RWPE2 (cell line): ENCODE data around the gene AIP.

Source experiments
- ATAC-seq: fragments of 200-7000 bp; cut with Tn5 transposase; 3 replicates; pipeline ENCODE4 v1.9.1; 2021; ENCODE audit warnings: low read depth
- DNase-seq: peaks from one replicate; pipeline ENCODE4 v3.0.0-alpha.2; 2020; ENCODE audit warnings: low spot score
- H3K27ac ChIP-seq: fragments of 450-650 bp; 2 replicates; pipeline ENCODE4 v1.5.1; 2017; ENCODE audit warnings: mild to moderate bottlenecking; ENCODE audit not compliant: poor library complexity, severe bottlenecking
- H3K27me3 ChIP-seq: fragments of 250-450 bp; sonication (Bioruptor Pico); 2 replicates; pipeline ENCODE4 v1.5.1; 2021; ENCODE audit warnings: mild to moderate bottlenecking, moderate library complexity; ENCODE audit not compliant: insufficient read depth, poor library complexity, severe bottlenecking
- H3K36me3 ChIP-seq: fragments of 250-450 bp; sonication (Bioruptor Pico); 2 replicates; pipeline ENCODE4 v1.5.1; 2020; ENCODE audit warnings: low read depth, mild to moderate bottlenecking, moderate library complexity
- H3K4me1 ChIP-seq: fragments of 250-450 bp; sonication (Bioruptor Pico); 2 replicates; pipeline ENCODE4 v1.5.1; 2021; ENCODE audit warnings: mild to moderate bottlenecking, moderate library complexity; ENCODE audit not compliant: insufficient read depth, poor library complexity, severe bottlenecking
- H3K4me3 ChIP-seq: fragments of 250-450 bp; sonication (Bioruptor Pico); 2 replicates; pipeline ENCODE4 v1.5.1; 2021; ENCODE audit warnings: mild to moderate bottlenecking, moderate library complexity; ENCODE audit not compliant: severe bottlenecking
- H3K9me3 ChIP-seq: fragments of 250-450 bp; sonication (Bioruptor Pico); 2 replicates; pipeline ENCODE4 v1.5.1; 2021; ENCODE audit warnings: mild to moderate bottlenecking, moderate library complexity; ENCODE audit not compliant: severe bottlenecking
- TF ChIP-seq, protein P1 (sequence below): fragments of 450-650 bp; IDR thresholded peaks from one replicate; pipeline ENCODE4 v1.5.1; 2017; ENCODE audit warnings: mild to moderate bottlenecking, moderate library complexity; ENCODE audit not compliant: poor library complexity, severe bottlenecking

The AIP gene

DNA sequence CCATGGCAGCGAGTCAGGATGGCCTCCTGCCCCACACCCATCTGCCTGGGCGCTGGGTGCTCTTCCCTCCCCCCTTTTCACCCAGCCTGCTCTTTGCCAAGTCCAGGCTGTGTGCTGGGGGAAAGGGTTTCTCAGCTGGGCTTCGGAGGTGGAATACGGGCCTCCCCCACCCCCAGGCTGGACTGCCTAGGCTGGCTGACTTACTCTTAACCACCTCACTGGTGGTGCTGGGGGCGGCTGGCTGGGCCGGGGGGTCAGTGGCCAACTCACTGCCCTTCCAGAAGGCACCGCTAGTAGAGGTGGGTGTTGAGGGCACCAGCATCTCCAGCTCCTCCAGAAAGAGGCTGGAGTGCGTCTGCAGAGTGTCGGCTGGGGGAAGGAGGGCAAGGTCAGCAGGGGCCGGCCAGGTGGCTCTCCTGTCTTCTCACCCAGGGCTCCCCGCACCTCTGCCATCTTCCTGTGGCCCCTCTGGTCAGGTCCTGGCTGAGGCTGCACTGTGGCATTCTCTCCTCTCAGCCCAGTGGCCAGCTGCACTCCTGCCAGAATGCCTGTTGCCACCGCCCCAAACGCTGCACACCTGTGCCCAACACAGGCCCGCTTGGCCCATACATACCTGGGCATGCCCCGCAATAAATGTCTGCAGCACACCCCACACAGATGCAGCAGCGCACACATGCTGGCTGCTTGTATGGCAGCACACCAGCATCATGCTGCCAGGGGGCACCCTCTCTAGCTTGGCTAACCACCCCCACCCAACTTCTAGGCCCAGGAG lies 12.6 kb downstream of the AIP start:
- no peaks in the 10 kb centered on the region for H3K9me3 ChIP-seq
- H3K27ac ChIP-seq: no peak overlapping the region
- TF ChIP-seq, protein P1, sequence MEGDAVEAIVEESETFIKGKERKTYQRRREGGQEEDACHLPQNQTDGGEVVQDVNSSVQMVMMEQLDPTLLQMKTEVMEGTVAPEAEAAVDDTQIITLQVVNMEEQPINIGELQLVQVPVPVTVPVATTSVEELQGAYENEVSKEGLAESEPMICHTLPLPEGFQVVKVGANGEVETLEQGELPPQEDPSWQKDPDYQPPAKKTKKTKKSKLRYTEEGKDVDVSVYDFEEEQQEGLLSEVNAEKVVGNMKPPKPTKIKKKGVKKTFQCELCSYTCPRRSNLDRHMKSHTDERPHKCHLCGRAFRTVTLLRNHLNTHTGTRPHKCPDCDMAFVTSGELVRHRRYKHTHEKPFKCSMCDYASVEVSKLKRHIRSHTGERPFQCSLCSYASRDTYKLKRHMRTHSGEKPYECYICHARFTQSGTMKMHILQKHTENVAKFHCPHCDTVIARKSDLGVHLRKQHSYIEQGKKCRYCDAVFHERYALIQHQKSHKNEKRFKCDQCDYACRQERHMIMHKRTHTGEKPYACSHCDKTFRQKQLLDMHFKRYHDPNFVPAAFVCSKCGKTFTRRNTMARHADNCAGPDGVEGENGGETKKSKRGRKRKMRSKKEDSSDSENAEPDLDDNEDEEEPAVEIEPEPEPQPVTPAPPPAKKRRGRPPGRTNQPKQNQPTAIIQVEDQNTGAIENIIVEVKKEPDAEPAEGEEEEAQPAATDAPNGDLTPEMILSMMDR: no peak
- ATAC-seq: no peak
- H3K27me3 ChIP-seq: no peaks in the 10 kb centered on the region
- H3K4me1 ChIP-seq: no peaks in the 10 kb centered on the region
- H3K4me3 ChIP-seq: no peak overlapping the region
- DNase-seq: no peak
- H3K36me3 ChIP-seq: peaks cover 32% of the 10 kb centered on the region

DNA sequence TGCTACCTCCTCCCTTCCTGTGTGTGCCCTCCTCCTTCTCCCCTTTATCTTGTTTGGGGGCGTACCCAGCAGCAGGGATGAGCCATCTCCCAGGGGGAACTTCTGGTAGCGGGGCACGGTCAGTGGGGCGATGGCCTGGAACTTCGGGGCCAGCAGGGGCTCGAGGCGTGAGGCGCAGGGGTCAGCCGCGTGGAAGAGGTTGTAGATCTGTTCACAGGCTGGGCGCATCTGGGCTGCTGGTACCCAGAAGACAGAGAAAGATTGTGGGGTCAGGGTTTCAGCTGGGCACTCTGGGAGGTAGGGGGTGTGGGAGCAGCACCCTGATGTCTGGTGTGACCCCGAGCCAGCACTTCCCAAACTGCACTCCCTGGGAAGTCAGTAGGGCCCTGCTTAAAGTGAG lies 13.3 kb downstream of the AIP start:
- peak; percentile 64 for DNase-seq
- no peak for ATAC-seq
- Histone ChIP-seq H3K9me3 (no peaks in the 10 kb centered on the region), H3K27ac (no peak overlapping the region), H3K27me3 (no peaks in the 10 kb centered on the region), H3K4me3 (no peak overlapping the region), H3K36me3 (peaks cover 35% of the 10 kb centered on the region), H3K4me1 (no peaks in the 10 kb centered on the region)
- TF ChIP-seq, protein P1: no peak

DNA sequence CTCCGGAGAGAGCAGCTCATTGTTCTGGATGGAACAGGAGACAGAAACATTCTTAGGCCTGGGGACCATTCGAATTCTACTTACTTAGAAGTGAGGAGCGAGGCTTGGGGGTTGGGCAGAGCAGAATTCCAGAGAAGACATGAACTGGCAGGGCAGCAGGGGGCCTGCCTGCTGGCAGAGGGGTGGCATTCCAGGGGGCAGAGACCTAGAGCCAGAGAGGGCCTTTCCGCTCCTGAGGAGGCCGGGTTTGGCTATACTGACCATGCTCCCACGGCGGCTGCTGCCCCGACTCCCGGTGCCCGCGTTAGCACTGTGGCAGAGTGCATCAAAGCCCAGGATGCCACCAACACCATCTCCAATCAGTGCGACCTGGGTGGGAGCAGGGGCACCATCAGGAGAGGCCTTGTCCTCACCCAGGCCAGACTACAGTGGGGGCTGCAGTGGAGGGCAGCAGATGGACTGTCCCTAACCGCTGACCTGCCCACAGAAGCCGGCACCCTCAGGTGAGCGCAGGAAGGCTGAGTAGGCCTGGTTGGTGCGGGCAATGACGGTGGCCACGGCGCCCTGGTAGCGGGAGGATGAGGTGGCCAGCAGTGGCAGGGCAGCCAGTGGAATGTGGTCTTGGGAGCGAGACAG lies 14.9 kb downstream of the AIP start:
- Histone ChIP-seq H3K4me3 (no peak overlapping the region), H3K27me3 (no peaks in the 10 kb centered on the region), H3K4me1 (no peaks in the 10 kb centered on the region), H3K36me3 (peaks cover 29% of the 10 kb centered on the region), H3K9me3 (no peaks in the 10 kb centered on the region), H3K27ac (no peak overlapping the region)
- TF ChIP-seq, protein P1: no peak
- ATAC-seq: no peak
- no peak for DNase-seq

GRCh38 chr11:67498544-67498972 lies 15.7 kb downstream of the AIP start:
- Histone ChIP-seq H3K9me3 (no peaks in the 10 kb centered on the region), H3K27me3 (no peaks in the 10 kb centered on the region), H3K4me1 (no peaks in the 10 kb centered on the region), H3K4me3 (no peak overlapping the region), H3K36me3 (peaks cover 25% of the 10 kb centered on the region), H3K27ac (no peak overlapping the region)
- TF ChIP-seq, protein P1: no peak
- DNase-seq (peak; percentile 72), ATAC-seq (no peak)
